ENCODE data around the gene ID1.
A peak's percentile ranks its signal among the peaks of the same experiment; 100 is the strongest.

ID1 gene

GRCh38 chr20:31605031-31605901 is at the start of gene ID1:
ID1 (plus strand) TSS chr20:31605289; CDS start chr20:31605388, 99 bp downstream.
- peak within 1 kb of the TSS; percentile 69 for H3K4me3 ChIP-seq (ENCODE audit: low read depth, low read length)
- no peak for TF ChIP-seq CTCF (IDR thresholded peaks at IDR 0.05; ENCODE audit: low read depth, low read length)

- TF ChIP-seq CTCF (IDR thresholded peaks at IDR 0.05; ENCODE audit: low read depth, low read length), result no peak
Measured at GRCh38 chr20:31559704-31560093, 45.4 kb upstream of the ID1 start.

GRCh38 chr20:31560094-31560745 is 44.9 kb upstream of the ID1 start:
- H3K4me3 ChIP-seq (ENCODE audit: low read depth, low read length), result no peak overlapping the region
- peak; percentile 84 for TF ChIP-seq CTCF (IDR thresholded peaks at IDR 0.05; ENCODE audit: low read depth, low read length)

More at GRCh38 chr20:31559704-31560093, 45.4 kb upstream of the ID1 start:
- no peak overlapping the region for H3K4me3 ChIP-seq (ENCODE audit: low read depth, low read length)

GRCh38 chr20:31560746-31561598 is 44.1 kb upstream of the ID1 start:
- H3K4me3 ChIP-seq (ENCODE audit: low read depth, low read length), result no peak overlapping the region

GRCh38 chr20:31562241-31562640 is 42.8 kb upstream of the ID1 start:
- H3K4me3 ChIP-seq (ENCODE audit: low read depth, low read length), result no peak overlapping the region
- no peak for TF ChIP-seq CTCF (IDR thresholded peaks at IDR 0.05; ENCODE audit: low read depth, low read length)

More at GRCh38 chr20:31560746-31561598, 44.1 kb upstream of the ID1 start:
- TF ChIP-seq CTCF (IDR thresholded peaks at IDR 0.05; ENCODE audit: low read depth, low read length), result no peak

GRCh38 chr20:31564284-31564683 is 40.8 kb upstream of the ID1 start:
- no peak for TF ChIP-seq CTCF (IDR thresholded peaks at IDR 0.05; ENCODE audit: low read depth, low read length)
- no peak overlapping the region for H3K4me3 ChIP-seq (ENCODE audit: low read depth, low read length)

Measured in WI38 (cell line).